HepG2 (cell line): ENCODE results near the gene SMAP1. TPM values are rescaled to one million over a fixed set of nuclear protein-coding genes. Genes with fewer than 3 reads are reported as not detected.

Source experiments
- ATAC-seq: fragments of 200-7000 bp; cut with Tn5 transposase; 3 replicates; pipeline ENCODE4 v1.9.1; 2020; ENCODE audit warnings: mild to moderate bottlenecking, moderate library complexity
- BruUV-seq: library from RNA; stranded (reverse); fragments of 400-500 nt; replicated peaks from 2 replicates; lab custom pipeline; 2021; lab: Mats Ljungman, UMichigan
- CTCF ChIA-PET: fragments of 300-600 bp; formaldehyde crosslinking; extraction: SDS; loops from one replicate; lab custom pipeline; 2021; ENCODE audit warnings: low total read pairs, inconsistent platforms, low intra/inter-chr PET ratio; lab: Yijun Ruan, JAX
- POLR2A ChIA-PET: fragments of 350-600 bp; sonication (Branson Sonifier 250); formaldehyde crosslinking; loops from one replicate; lab custom pipeline; 2020; ENCODE audit warnings: antibody characterized with exemption, inconsistent platforms; lab: Yijun Ruan, JAX
- DNase-seq: peaks from one replicate; pipeline ENCODE4 v3.0.0-alpha.2; 2015; ENCODE audit warnings: low spot score
- FAIRE-seq: peaks from 3 replicates; lab custom pipeline; 2011; peaks lifted over from hg19 to GRCh38; lab: Jason Lieb, UNC
- H2AFZ ChIP-seq: one replicate; pipeline ENCODE4 v1.6.1; 2011; ENCODE audit warnings: low read length, inconsistent platforms
- H3K27ac ChIP-seq: fragments of 300-600 bp; 3 replicates; pipeline ENCODE4 v1.8.0; 2011; ENCODE audit warnings: mixed run types, mild to moderate bottlenecking, mixed read lengths, low read length, inconsistent platforms; ENCODE audit not compliant: insufficient read depth; ENCODE audit errors: extremely low read length
- H3K27me3 ChIP-seq, 2 experiments: fragments of 200-600 bp in 1 of 2; 2 replicates in 1 of 2; 3 replicates in 1 of 2; pipeline versions ENCODE4 v1.6.0 to v1.8.0; 2011; ENCODE audit warnings: low read length in 2 of 2, mild to moderate bottlenecking in 2 of 2, moderate library complexity in 2 of 2, inconsistent platforms in 1 of 2; ENCODE audit not compliant: insufficient read depth in 2 of 2, control insufficient read depth in 1 of 2
- H3K36me3 ChIP-seq, 2 experiments: fragments of 200-600 bp in 1 of 2; replicated peaks in 1 of 2; 2 replicates in 1 of 2; 3 replicates in 1 of 2; pipeline versions ENCODE4 v1.5.1 to v1.8.0; 2011; ENCODE audit warnings: low read length in 2 of 2, inconsistent platforms in 1 of 2; ENCODE audit not compliant: insufficient read depth in 2 of 2, control insufficient read depth in 1 of 2
- H3K4me1 ChIP-seq: 2 replicates; pipeline ENCODE4 v1.5.1; 2012; ENCODE audit warnings: low read length, inconsistent platforms; ENCODE audit not compliant: insufficient read depth
- H3K4me2 ChIP-seq: 2 replicates; pipeline ENCODE4 v1.6.0; 2011; ENCODE audit warnings: low read depth, low read length, inconsistent platforms
- H3K4me3 ChIP-seq, 3 experiments: fragments of 200-600 bp in 1 of 3; sonication (generic), shearing (Covaris generic) in 1 of 3; replicated peaks in 1 of 3; 2 replicates each; pipeline ENCODE4 v1.5.1; 2011 to 2016; ENCODE audit warnings: low read length in 3 of 3, inconsistent platforms in 2 of 3, low read depth in 2 of 3, mild to moderate bottlenecking in 2 of 3, control low read depth in 1 of 3, mixed read lengths in 1 of 3; ENCODE audit not compliant: insufficient read depth in 1 of 3
- H3K79me2 ChIP-seq: one replicate; pipeline ENCODE4 v1.6.1; 2011; ENCODE audit warnings: low read length, inconsistent platforms; ENCODE audit not compliant: insufficient read depth
- H3K9ac ChIP-seq: 2 replicates; pipeline ENCODE4 v1.6.0; 2011; ENCODE audit warnings: mild to moderate bottlenecking, low read depth, low read length, inconsistent platforms; ENCODE audit not compliant: insufficient read depth
- H3K9me3 ChIP-seq: 2 replicates; pipeline ENCODE4 v1.5.1; 2012; ENCODE audit warnings: mild to moderate bottlenecking, low read length
- H4K20me1 ChIP-seq: 2 replicates; pipeline ENCODE4 v1.6.0; 2011; ENCODE audit warnings: inconsistent platforms, mild to moderate bottlenecking, low read length, moderate library complexity; ENCODE audit not compliant: insufficient read depth
- ASH2L ChIP-seq: fragments of 300-600, 200-600 bp; sonication (generic); IDR thresholded peaks from 2 replicates; pipeline ENCODE4 v1.7.0; 2017; ENCODE audit warnings: low read depth, mild to moderate bottlenecking, moderate library complexity, mixed read lengths, low read length; ENCODE audit not compliant: insufficient read length
- ATF7 ChIP-seq, 2 experiments: fragments of 450-650 bp in 1 of 2; sonication (generic) in 1 of 2; formaldehyde crosslinking in 1 of 2; IDR thresholded peaks; 2 replicates each; pipeline versions ENCODE4 v1.4.0 to v1.6.1; 2016 to 2020; ENCODE audit warnings: antibody characterized with exemption in 1 of 2, mild to moderate bottlenecking in 1 of 2, missing genetic modification reagents in 1 of 2
- HNRNPH1 ChIP-seq: fragments of 200-400 bp; formaldehyde crosslinking; optimal IDR thresholded peaks from 2 replicates; pipeline ENCODE3; 2017; ENCODE audit warnings: mild to moderate bottlenecking, low read depth, low read length
- MAZ ChIP-seq, 2 experiments: sonication (generic) in 1 of 2; formaldehyde crosslinking in 1 of 2; IDR thresholded peaks; 2 replicates each; pipeline versions ENCODE4 v1.5.0 to v1.6.1; 2012 to 2020; ENCODE audit warnings: low read depth in 2 of 2, mild to moderate bottlenecking in 2 of 2, borderline replicate concordance in 1 of 2, improper control_type of control experiment in 1 of 2, low read length in 1 of 2, missing genetic modification reagents in 1 of 2, moderate library complexity in 1 of 2
- POLR2A ChIP-seq, 2 experiments: IDR thresholded peaks; 2 replicates each; pipeline ENCODE4 v1.6.1; 2011; ENCODE audit warnings: low read depth in 2 of 2, low read length in 2 of 2, mild to moderate bottlenecking in 1 of 2, moderate library complexity in 1 of 2; ENCODE audit not compliant: insufficient read depth in 1 of 2
- ZMYM4 ChIP-seq: sonication (generic); formaldehyde crosslinking; IDR thresholded peaks from 2 replicates; pipeline ENCODE4 v1.8.1; 2023; ENCODE audit warnings: mild to moderate bottlenecking, missing genetic modification reagents
- ZNF878 ChIP-seq: sonication (generic); formaldehyde crosslinking; IDR thresholded peaks from 2 replicates; pipeline ENCODE4 v1.8.1; 2023; ENCODE audit warnings: mild to moderate bottlenecking, missing genetic modification reagents, moderate library complexity
- ZNF891 ChIP-seq: sonication (generic); formaldehyde crosslinking; IDR thresholded peaks from 2 replicates; pipeline ENCODE4 v1.5.0; 2020; ENCODE audit warnings: mild to moderate bottlenecking, missing genetic modification reagents
- WGBS: methylation state at CpG from one replicate; pipeline ENCODE4 v1.1.6; 2017; ENCODE audit warnings: low lambda C conversion rate; 5-methylcytosine and 5-hydroxymethylcytosine counted together
- in situ Hi-C: cut with HindIII; loops from 2 replicates; pipeline ENCODE4 v1.10.0; 2017; ENCODE audit warnings: low pct_unique_long_range_greater_than_20kb; ENCODE audit not compliant: extremely low pct_ligation_motif_present
- intact Hi-C: fragments of 100-400 bp; cut with micrococcal nuclease; formaldehyde crosslinking; loops from one replicate; pipeline ENCODE4 v1.10.0; 2022; ENCODE audit not compliant: unreplicated experiment
- polyA plus RNA-seq, 8 experiments: library from polyadenylated mRNA; depleted of rRNA in 3 of 8; stranded (reverse) in 7 of 8; unstranded in 1 of 8; fragments of >200 nt; fragmentation: Illumina TruSeq in 4 of 8; extraction: Trizol in 4 of 8; gene quantifications; 2 replicates each; pipeline versions ENCODE4 v1.2.1 to v1.2.3, GENCODE V29; 2011 to 2016; ENCODE audit warnings: low read depth in 4 of 8, missing spikeins in 1 of 8, mixed read lengths in 1 of 8; ENCODE audit not compliant: insufficient read depth in 1 of 8
- total RNA-seq, 5 experiments: library from RNA; depleted of rRNA; stranded (reverse); fragments of >200 nt; fragmentation: Illumina TruSeq; extraction: Trizol; gene quantifications; 2 replicates each; pipeline ENCODE4 v1.2.3, GENCODE V29; 2016; ENCODE audit warnings: low read depth in 1 of 5

The SMAP1 gene
- total and polyA plus RNA-seq, 2 of the 13 experiments (the other 11 are each of a cell fraction or from before 2014, with no cell fraction given): 13.4 to 17.8 TPM

DNA sequence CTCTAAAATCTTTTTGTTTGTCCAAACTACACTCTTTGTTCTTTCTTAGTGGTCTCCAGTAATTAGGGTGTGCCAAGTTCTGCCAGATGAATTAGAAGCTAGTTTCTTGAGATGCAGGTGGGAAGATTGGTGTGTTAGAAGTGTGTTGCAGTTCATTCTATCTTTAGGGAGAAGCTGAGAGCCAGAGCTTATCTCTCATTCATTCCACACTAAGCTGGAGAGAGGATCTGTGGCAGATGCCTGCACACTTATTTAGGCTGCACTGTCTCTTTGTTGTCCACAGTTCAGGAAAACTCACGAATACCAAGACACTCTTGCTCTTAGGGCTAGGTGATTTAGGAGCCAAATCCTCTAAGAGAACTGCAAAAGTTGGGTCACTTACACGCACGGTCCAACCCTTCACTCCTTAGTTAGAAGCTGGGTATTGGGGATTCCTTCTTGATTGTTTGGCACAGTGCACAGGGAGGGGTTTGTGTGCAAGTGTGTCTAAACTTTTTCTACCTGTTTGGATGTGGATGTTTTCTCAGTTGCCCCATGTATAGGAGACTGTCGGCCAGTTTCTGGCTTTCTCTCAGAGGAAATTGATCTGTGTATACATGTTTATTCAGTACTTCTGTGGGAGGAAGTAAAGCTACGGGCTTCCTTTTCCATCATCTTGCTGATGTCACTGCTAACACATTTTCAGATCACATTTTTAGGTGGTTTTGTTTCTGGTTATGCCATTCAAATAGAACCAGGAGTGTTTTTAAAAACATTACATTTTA, 49.5 kb downstream of the SMAP1 start:
- BruUV-seq: no TSS peak
- H2AFZ ChIP-seq: no peak overlapping the region
- ATAC-seq: no peak
- no peak overlapping the region for H3K27ac ChIP-seq
- no peaks in the 10 kb centered on the region for H3K36me3 ChIP-seq
- intact Hi-C loops: no loop called here
- no peak overlapping the region for H3K4me3 ChIP-seq
- H3K4me2 ChIP-seq: no peak overlapping the region
- WGBS: 92% methylated on average over 5 of the region's 5 CpGs
- peaks cover 5% of the 10 kb centered on the region for H3K79me2 ChIP-seq
- no peak for TF ChIP-seq ATF7 (IDR thresholded peaks at IDR 0.05)
- TF ChIP-seq ATF7 (CRISPR knock-in tag; IDR thresholded peaks at IDR 0.05): no peak
- TF ChIP-seq, all 625 proteins: peak for 0
- Histone ChIP-seq H3K4me1 (no peaks in the 10 kb centered on the region), H3K27me3 (no peaks in the 10 kb centered on the region), H3K9ac (no peak overlapping the region), H3K9me3 (peaks cover 19% of the 10 kb centered on the region), H4K20me1 (no peaks in the 10 kb centered on the region)
- in situ Hi-C loops: no loop called here
- CTCF ChIA-PET: no interaction called here
- no peak for FAIRE-seq
- POLR2A ChIA-PET: no interaction called here
- DNase-seq: no peak

DNA sequence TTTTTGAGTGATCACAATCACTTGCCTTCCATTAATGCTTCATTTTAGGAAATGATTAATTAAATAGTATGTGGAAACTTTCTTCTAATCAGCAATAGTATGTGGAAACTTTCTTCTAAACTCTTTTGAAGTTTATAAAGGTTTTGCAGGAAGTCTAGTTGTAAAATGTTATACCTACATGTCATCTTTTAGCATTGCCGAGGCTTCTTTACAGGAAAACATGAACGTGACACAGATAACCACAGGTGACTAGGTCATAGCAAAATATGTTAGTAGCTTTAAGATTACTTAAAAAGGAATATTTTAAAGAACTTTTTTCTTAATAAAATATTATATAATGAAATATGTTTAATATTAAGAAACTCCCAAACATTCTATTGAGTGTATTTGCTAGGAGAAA, 56.8 kb downstream of the SMAP1 start:
- intact Hi-C loops: no loop called here
- H3K9me3 ChIP-seq: no peaks in the 10 kb centered on the region
- in situ Hi-C loops: no loop called here
- BruUV-seq: no TSS peak
- POLR2A ChIA-PET: no interaction called here
- FAIRE-seq: no peak
- CTCF ChIA-PET: no interaction called here
- no peak overlapping the region for H3K27ac ChIP-seq
- no peak overlapping the region for H2AFZ ChIP-seq
- no peak overlapping the region for H3K9ac ChIP-seq
- H3K4me2 ChIP-seq: no peak overlapping the region
- H3K4me3 ChIP-seq: no peak overlapping the region
- no peak for ATAC-seq
- 97% methylated on average over 2 of the region's 2 CpGs for WGBS
- no peaks in the 10 kb centered on the region for H3K4me1 ChIP-seq
- TF ChIP-seq MAZ (IDR thresholded peaks at IDR 0.05; ENCODE audit: borderline replicate concordance, low read depth, low read length) (no peak), MAZ (CRISPR knock-in tag; IDR thresholded peaks at IDR 0.05; ENCODE audit: low read depth) (no peak), ZNF891 (CRISPR knock-in tag) (no peak), ZMYM4 (no peak), POLR2A (IDR thresholded peaks at IDR 0.05; ENCODE audit: insufficient read depth in 1 of 2, low read depth in 2 of 2, low read length in 2 of 2) (no peak), ASH2L (no peak), HNRNPH1 (no peak), ZNF878 (CRISPR knock-in tag) (no peak)
- H3K27me3 ChIP-seq: no peaks in the 10 kb centered on the region
- H3K79me2 ChIP-seq: no peaks in the 10 kb centered on the region
- H3K36me3 ChIP-seq: no peaks in the 10 kb centered on the region
- DNase-seq: no peak
- H4K20me1 ChIP-seq: no peaks in the 10 kb centered on the region
